GM19372 (cell line): Measurements from ENCODE around the gene SPR.

ENCODE experiments used
- ATAC-seq: cut with Tn5 transposase; IDR thresholded peaks from one replicate; pipeline ENCODE4 v1.9.1; 2021; ENCODE audit warnings: mild to moderate bottlenecking, low read depth, moderate library complexity; ENCODE audit not compliant: unreplicated experiment

SPR gene

DNA sequence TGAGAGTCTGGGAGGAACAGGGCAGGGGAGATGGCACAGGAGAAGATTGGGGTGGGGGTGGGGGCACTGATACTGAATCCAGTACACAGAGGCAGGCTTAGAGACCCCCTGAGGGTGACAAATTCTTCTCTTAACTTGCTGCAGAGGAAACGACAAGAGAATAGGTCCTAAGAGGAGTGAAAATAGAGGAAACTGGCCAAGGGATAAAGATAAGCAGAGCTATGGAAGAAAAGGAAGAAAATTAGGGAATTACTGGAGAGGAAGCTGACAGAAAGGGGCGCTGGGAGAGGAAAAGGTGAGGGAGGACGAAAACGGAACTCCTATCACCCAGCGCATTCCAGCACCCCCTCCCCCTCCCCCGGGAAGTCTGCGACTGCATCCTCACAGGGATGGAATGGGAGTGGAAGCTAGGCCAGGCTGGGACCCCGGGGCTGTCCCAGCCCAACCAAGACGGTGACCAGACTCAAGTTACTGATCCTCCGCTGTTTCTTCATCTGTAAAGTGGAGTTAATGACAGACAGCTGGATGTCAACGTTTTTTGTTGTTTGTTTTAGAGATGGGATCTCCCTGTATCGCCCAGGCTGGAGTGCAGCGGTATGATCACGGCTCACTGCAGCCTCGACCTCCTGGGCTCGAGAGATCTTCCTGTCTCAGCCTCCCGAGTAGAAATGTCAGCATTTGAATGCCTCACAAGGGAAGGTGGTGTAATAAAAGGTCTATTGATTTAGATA lies 27.5 kb downstream of the SPR start:
- no peak for ATAC-seq

DNA sequence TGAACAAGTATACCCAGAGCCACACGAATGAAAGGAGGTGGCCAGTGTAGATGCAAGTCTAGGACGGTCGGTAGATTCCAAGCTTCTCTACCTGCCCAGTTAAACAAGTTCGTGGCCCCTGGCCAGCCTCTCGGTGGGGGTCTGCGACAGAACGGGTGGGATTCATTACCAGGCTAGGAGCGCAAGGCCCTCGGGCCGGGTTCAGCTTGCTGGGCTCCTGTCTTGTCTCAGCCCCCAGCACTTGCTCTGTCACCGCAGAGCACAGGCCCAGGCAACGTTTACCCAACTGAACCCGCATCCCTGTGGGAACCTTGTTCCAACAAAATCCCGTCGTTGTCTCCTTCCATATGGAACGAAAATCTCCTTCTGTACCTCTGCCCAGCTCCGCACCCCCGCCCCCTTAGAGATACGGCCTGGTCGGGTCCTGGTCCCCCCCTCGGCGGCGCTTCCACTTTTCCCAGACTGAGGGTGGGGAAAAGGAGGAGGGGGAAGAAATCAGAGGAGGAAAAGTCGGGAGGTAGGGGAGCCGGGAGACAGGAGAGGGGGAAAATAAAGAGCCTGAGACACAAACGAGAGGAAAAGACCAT lies 28.2 kb downstream of the SPR start:
- ATAC-seq, result no peak

DNA sequence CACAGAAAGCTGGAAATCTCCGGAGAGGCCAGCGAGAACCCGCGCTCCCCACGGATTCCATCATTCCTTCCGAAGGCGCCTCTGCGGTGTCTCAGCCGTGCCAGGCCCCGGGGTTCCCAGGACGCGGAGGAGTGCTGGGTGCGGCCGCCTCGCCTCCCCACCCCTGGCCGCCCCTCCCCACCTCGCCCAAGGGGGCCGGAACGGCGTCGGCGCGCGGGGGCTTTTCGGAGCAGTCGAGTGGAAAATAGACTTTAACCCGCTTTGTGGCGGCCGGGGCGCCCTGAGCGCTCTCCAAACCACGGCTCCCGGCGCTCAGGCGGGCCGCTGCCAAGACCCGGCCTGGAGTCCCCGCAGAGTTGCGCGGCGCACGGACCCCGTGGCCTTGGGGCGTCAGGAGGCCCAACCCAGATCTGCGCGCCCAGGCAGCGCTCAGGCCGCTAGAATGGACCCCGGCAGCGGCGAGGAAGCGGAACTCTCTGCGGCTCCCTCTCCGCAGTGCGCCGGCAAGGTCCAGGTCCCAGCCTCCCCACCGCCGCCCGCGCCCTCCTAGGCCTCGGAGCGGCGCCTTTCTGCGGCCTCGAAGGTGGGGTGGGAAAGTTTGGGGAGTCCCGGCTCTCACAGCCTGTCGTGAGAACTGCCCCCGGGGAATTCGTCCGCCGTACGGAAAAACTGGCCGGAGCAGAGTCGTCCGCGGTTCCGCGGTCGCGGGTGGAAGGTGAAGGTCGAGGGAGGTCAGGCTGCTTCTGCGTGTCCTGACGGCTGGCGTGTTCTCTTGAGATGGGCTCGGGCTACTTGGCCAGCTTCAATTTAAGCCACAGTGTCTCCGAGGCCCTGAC lies 28.9 kb downstream of the SPR start:
- peak; percentile 52 for ATAC-seq

DNA sequence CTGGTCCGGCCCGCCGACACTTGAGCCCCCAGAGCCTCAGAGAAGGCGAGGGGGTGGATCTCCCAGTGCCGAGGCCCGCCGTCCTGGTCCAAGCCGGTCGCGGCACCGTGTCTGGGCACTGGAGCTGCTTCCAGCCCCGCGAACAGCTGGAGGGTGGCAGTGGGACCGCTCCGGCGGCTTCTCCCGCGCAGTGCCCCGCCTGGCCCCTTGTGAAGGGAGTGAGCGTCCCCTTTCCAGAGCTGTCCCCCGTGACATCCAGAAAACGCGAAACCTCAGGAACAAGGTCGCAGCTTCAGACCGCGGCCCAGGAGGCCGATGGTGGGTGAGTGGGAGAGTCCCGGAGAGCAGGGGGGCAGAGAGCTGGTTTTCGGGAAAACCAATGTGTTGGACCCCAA lies 29.5 kb downstream of the SPR start:
- peak; percentile 1 for ATAC-seq

DNA sequence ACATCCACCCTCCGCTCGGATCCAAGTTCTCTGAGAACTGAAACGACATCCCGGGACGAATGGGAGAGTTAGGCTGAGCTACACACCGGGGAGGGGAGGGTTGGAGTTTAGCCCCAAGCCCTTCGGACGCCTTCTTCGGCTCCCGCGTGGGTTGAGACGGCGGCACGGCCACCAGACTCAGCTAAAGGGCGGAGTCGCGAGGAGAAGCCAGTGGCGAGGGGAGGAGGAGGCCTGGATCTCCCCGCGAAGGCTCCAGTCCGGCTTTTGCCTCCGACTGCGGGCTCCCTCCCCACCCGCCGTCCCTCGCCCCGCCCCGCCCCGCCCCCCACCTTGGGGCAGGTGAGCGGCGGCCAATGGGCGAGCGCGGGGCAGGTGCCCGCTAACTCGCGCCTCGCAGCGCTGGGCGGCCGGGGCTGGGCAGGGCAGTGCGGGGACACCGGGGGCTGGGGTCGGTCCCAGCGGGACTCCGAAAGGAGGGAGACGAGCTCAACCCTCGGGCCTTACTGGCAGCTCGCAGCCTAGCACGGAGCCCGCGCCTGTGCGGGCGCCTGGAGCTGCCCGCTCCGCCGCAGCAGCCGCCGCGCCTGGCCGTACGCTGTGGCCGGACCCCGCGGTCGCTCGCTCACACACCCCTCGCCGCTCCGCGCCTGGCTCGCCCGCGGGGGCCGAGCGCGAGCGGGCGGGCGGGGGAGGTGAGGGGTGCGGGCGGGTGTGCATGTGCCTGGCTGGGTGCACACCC lies 30.1 kb downstream of the SPR start, which contains the start of gene EMX1:
EMX1 (plus strand) TSS at position 382 of the 739 bp plus-strand sequence; CDS start at position 716, 334 bp downstream.
- ATAC-seq, result peak; percentile 30

DNA sequence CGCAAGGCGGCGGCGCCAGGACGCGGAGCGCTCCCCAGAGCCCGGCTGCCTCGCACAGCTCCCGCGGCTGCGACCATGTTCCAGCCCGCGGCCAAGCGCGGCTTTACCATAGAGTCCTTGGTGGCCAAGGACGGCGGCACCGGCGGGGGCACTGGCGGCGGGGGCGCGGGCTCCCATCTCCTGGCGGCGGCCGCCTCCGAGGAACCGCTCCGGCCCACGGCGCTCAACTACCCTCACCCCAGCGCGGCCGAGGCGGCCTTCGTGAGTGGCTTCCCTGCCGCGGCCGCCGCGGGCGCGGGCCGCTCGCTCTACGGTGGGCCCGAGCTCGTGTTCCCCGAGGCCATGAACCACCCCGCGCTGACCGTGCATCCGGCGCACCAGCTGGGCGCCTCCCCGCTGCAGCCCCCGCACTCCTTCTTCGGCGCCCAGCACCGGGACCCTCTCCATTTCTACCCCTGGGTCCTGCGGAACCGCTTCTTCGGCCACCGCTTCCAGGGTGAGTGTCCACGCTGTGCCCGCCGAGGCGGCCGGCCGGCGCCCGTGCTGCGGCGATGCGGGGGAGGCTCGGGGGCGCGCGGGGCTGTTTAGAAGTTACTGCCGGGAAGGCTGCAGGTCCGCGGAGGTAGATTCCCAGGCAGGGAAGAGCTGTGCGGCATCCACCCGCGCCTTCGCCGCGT lies 30.8 kb downstream of the SPR start:
- peak; percentile 6 for ATAC-seq

DNA sequence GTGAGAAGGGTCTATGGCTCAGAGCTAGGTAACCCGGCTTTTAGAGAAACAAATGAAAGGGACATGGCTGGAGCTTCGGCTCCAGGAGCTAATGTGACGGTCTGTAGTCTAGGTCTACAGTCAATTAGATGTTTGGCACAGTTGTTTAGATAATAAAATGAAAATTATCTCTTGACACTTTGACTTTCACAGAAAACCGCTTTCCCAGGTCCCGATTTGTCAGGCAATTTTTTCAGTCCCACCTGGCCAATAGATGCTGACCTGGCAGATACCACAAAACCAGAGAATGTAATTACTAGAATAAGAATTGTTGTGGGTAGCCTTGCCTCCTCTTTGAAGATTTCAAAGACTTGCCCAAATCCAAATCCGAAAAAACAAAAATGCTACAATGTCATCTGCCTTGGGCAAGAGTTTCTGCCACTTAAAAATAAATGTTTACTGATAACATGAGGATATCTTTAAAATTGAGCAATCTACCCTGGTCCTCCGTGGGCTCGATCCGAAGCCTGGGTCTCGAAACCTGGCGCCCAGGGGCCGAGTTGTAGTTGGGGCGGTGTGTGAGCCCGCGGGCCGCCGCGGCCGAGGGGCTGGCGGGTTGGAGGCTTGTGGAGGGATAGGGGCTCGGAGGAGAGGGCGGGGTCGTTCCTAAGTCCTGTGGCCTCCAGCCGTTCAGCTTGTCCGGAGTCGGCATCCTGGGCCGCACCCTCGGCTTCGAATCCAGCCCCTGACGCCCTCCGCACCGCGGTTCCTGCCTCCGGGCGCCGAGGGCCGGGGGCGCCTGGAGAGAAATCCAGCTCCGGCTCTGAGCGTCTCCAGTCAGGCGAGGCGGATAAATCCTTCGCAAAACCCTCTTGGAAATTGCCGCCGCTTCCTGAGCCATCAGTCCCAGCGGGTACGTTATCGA lies 32.5 kb downstream of the SPR start:
- ATAC-seq, result no peak

DNA sequence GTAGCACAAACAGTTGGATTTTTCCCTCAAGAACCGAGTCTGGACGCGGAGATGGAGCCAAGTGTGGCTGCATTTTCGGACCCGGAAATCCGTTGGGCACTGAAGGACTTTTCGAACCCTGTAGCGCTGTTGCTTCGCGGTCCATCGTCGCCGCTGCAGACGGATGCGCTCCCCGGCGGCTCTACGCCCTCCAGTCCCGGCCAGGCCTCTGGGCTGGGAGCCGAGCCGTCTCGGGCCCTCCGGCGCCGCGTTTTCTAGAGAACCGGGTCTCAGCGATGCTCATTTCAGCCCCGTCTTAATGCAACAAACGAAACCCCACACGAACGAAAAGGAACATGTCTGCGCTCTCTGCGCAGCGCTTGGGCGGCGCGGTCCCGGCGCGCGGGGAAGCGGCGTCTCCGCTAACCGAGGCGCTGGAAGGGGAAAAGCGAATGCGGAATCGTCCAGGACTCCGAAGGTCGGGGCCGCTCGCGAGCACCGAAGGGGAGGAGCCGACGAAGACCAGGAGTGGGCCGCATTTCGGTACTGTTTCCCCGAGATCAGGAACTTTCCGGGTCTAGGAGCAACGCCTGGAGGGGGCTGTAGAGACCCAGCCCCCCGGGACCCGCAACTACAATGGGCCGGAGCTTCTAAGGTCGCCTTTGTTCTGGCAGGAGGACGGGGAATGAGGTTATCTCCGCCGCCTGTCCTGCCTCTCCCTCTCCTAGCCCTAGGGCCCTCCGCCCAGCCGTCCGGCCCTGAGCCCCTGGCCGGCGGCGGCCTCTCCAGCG lies 33.3 kb downstream of the SPR start:
- no peak for ATAC-seq

DNA sequence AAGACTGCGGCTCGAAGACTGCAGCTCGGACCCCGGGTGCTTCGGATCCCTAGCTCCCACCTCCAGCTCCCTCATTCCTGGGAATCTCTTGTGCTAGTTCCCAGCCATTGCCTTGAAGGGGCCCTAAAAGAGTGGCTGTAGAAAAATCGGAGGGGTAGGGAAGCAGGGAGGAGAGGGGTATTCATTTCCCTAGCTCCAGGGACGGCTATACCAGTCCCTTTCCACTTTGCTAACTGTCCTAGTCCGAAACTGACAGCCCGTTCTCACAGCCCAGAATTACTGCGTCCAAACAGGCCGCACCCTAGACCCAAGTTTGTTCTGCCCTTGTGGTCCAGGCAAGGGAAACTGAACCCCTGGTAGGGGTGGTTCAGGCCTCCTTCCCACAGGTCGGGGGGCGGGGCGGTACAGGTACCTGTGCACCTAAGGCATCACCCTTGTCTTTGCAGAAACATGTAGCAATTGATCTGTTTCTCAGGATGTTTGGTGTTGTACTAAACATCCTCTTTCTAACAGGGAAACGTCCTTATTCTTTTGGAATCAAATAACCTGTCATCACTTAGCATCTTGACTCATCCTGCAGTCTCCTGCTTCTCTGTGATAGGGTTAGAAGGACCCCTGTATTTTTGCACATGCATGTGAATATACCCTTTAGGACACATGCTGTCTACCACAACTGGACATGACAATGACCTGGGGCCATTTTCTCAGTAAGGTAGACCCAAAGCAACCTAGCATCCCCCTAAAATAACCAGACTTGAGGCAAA lies 34.1 kb downstream of the SPR start:
- ATAC-seq, result no peak

DNA sequence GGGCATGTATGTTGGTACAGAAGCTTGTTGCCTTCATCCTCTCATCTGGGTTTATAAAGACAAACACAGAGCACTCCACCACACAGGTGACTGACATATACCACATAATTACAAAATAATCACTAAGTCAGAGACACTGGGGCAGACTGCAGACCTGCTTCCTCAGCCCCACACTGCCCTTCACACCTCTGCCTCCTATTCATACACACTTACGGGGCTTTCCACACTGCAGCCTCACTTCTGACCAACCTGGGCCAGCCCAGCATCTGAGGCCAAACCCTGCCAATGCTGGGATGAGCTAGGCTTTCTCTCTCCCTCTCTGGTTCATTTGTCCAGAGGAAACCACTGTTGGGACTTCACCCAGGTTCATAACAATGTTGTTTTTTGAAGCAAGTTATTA lies 34.6 kb downstream of the SPR start:
- no peak for ATAC-seq

DNA sequence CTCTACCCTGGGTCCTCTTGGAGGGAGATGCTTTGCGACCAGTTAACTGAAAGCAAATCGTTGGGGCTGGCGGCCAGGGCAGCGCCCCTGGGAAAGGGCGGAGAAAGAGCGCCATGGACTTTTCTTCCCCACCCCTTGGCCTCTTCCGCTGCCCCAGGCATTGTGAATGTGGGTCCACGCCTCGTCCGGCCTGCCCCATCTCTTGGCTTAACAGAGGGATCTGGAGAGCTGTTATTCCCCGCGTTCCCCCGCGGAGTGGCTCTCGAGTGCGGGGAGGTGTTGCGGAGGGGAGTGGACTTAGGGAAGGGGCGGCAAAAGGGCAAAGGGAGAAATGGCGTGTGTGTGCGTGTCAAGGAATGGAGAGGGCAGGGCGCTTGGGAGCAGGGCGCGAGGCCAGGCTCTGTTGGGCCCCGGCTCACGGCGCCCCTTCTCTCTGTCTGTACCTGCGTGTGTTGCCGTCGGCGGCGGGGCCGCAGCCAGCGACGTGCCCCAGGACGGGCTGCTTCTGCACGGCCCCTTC lies 36.7 kb downstream of the SPR start:
- no peak for ATAC-seq

DNA sequence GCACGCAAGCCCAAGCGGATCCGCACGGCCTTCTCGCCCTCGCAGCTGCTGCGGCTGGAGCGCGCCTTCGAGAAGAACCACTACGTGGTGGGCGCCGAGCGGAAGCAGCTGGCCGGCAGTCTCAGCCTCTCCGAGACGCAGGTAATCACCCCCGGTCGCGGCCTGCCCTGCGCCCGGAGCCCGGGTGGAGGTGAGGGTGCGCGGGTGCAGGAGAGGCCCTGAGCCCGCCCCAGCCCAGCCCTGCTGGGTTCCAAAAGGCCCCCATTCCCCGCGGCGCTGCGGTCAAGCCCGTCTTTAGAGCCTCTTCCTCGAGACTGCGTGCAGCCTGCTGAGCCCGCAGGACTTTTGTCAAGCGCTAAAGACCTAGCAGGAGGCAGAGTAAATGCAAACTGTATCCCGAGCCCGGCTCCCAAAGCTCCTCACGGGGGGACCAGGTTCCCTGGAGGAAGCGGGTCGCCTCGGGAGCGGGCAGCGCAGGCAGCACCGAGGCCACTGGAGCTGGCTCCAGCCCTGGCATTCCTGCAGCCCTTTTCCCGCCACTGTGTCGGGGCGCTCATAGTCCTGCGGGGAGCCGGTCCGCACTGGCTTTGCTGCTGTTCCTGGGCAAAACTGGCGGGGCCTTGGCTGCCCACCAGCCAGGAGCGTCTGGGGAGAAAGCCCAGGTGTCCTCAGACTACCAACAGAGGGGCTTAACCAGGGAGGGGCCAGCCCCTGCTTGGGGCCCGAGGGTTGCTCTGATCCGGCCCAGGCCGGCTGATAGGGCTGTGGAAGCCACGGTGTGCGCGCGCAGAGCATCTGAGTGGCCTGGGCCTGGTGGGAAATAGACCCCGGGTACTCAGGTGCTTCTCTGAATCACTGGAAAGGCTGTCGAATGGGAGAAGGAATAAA lies 37.4 kb downstream of the SPR start:
- no peak for ATAC-seq

DNA sequence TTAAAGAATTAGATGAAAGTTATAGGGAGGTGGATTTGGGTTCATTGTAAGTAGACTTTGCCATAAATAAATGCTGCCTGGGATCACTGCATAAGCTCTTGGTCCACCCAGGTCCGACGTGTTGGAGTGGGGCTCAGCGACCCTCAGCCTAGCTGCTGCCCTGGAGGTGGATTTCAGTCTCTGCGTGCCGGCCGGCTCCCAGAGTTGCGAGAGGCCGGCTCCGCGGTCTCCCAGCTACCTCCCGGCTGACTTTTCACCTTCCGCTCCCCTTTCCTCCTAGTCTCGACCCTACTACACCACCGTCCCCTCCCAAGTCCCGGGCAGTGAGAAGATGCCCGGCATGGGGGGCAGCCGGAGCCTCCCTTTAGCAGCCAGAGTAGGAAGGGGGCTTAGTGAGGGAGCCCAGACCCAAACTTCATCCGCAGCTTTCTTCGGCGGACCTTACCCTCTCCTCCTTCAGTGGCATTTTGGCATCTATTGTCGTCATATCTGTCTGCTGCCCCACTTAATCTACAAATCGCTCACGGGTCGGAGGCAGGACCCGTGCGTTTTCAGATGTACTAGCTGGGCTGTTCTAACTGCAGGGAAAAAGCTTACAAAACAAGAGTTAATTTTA lies 38.2 kb downstream of the SPR start:
- no peak for ATAC-seq

DNA sequence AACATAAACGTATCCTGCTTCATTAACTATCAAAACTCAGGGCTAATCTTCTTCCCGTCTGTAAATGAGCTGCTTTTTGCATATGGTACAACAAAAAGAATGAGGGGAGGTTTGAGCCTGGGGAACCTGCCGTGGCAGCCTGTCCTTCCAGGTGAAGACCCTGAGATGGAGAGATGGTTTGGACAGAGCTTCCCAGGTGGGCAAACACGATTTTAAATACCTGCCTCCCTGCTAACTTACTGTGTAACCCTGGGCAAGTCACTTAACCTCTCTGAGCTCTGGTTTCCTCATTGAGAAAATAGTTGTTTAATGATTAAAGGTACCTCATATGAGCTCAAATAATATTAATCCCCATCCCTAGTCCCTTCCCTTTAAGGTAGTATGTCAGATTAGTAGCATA lies 39.2 kb downstream of the SPR start:
- no peak for ATAC-seq

DNA sequence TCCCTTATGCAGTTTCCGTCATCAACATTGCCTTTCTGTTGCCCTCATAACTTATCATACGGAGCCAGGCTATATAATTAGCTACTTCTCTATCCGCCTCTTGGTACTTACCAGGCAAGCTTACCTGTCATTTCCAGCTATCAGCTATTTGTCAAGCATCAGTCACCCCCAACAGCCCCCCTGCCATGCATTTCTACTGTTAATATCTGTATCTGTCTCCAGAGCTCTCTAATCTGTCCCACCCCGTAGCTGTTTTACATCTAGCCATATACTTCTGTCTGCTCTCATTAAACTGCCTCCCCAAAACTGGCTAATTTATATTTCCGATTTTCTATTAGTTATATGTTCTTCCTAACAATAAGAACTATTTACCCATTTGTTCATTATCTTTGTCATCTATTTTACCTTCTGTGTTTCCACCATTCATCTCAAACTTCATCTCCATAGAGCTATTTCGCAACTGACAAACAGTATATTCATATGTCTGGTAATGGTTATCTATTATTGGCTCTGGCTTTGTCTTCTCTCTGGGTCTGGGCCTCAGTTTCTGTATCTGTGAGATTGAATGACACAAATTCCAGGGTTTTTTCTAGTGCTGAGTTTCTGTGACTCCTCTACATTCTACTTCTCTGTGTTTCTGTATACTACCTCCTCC lies 39.7 kb downstream of the SPR start:
- no peak for ATAC-seq
